HepG2 (cell line): Measurements from ENCODE around the gene SNX2. TPM values are rescaled to one million over a fixed set of nuclear protein-coding genes. Genes with fewer than 3 reads are reported as not detected.

ENCODE experiments used
- ATM ChIP-seq: fragments of 450-650 bp; IDR thresholded peaks from 2 replicates; pipeline ENCODE4 v1.7.1; 2017; ENCODE audit warnings: mild to moderate bottlenecking, borderline replicate concordance
- ETV5 ChIP-seq: IDR thresholded peaks from 2 replicates; pipeline ENCODE4 v1.6.1; 2018; ENCODE audit warnings: missing biosample characterization, missing genetic modification reagents, inconsistent platforms, borderline replicate concordance
- FOXO1 ChIP-seq: sonication (generic); formaldehyde crosslinking; IDR thresholded peaks from 2 replicates; pipeline ENCODE4 v1.4.0; 2020; ENCODE audit warnings: missing genetic modification reagents
- HNF4G ChIP-seq, 2 experiments: sonication (generic) in 1 of 2; formaldehyde crosslinking in 1 of 2; IDR thresholded peaks; 2 replicates each; pipeline versions ENCODE4 v1.4.0 to v1.6.1; 2011 to 2020; ENCODE audit warnings: borderline replicate concordance in 2 of 2, low read depth in 2 of 2, mild to moderate bottlenecking in 2 of 2, low read length in 1 of 2, missing genetic modification reagents in 1 of 2, moderate library complexity in 1 of 2
- MAF1 ChIP-seq: sonication (generic); formaldehyde crosslinking; IDR thresholded peaks from 2 replicates; pipeline ENCODE4 v1.5.0; 2020; ENCODE audit warnings: missing genetic modification reagents, borderline replicate concordance
- MAFG ChIP-seq: sonication (generic); formaldehyde crosslinking; IDR thresholded peaks from 2 replicates; pipeline ENCODE4 v1.5.1; 2020; ENCODE audit warnings: mild to moderate bottlenecking, missing genetic modification reagents
- TMF1 ChIP-seq: sonication (generic); formaldehyde crosslinking; IDR thresholded peaks from 2 replicates; pipeline ENCODE4 v1.8.1; 2022; ENCODE audit warnings: low read depth, missing genetic modification reagents
- ZNF101 ChIP-seq: sonication (generic); formaldehyde crosslinking; IDR thresholded peaks from 2 replicates; pipeline ENCODE4 v1.4.0; 2020; ENCODE audit warnings: mild to moderate bottlenecking, low read depth, missing genetic modification reagents, borderline replicate concordance
- ZNF274 ChIP-seq: sonication (generic); formaldehyde crosslinking; IDR thresholded peaks from 2 replicates; pipeline ENCODE4 v1.5.1; 2020; ENCODE audit warnings: mild to moderate bottlenecking, missing genetic modification reagents
- ZNF543 ChIP-seq: sonication (generic); formaldehyde crosslinking; IDR thresholded peaks from 2 replicates; pipeline ENCODE4 v1.4.0; 2020; ENCODE audit warnings: mild to moderate bottlenecking, missing genetic modification reagents
- ZNF547 ChIP-seq: sonication (generic); formaldehyde crosslinking; IDR thresholded peaks from 2 replicates; pipeline ENCODE4 v1.5.1; 2020; ENCODE audit warnings: mild to moderate bottlenecking, missing genetic modification reagents
- ZNF614 ChIP-seq: IDR thresholded peaks from 2 replicates; pipeline ENCODE4 v1.6.1; 2018; ENCODE audit warnings: missing biosample characterization, missing genetic modification reagents, inconsistent platforms, borderline replicate concordance
- ZNF75D ChIP-seq: sonication (generic); formaldehyde crosslinking; IDR thresholded peaks from 2 replicates; pipeline ENCODE4 v1.8.1; 2023; ENCODE audit warnings: missing genetic modification reagents, mild to moderate bottlenecking, borderline replicate concordance
- ZNF839 ChIP-seq: sonication (generic); formaldehyde crosslinking; IDR thresholded peaks from 2 replicates; pipeline ENCODE4 v1.4.0; 2020; ENCODE audit warnings: missing genetic modification reagents, mild to moderate bottlenecking, borderline replicate concordance
- ZSCAN9 ChIP-seq: IDR thresholded peaks from 2 replicates; pipeline ENCODE4 v1.6.1; 2016; ENCODE audit warnings: borderline replicate concordance
- polyA plus RNA-seq, 8 experiments: library from polyadenylated mRNA; depleted of rRNA in 3 of 8; stranded (reverse) in 7 of 8; unstranded in 1 of 8; fragments of >200 nt; fragmentation: Illumina TruSeq in 4 of 8; extraction: Trizol in 4 of 8; gene quantifications; 2 replicates each; pipeline versions ENCODE4 v1.2.1 to v1.2.3, GENCODE V29; 2011 to 2016; ENCODE audit warnings: low read depth in 4 of 8, missing spikeins in 1 of 8, mixed read lengths in 1 of 8; ENCODE audit not compliant: insufficient read depth in 1 of 8
- total RNA-seq, 5 experiments: library from RNA; depleted of rRNA; stranded (reverse); fragments of >200 nt; fragmentation: Illumina TruSeq; extraction: Trizol; gene quantifications; 2 replicates each; pipeline ENCODE4 v1.2.3, GENCODE V29; 2016; ENCODE audit warnings: low read depth in 1 of 5
- TF ChIP-seq, protein P1 (sequence below): sonication (generic); formaldehyde crosslinking; IDR thresholded peaks from 2 replicates; pipeline ENCODE4 v1.5.0; 2020; ENCODE audit warnings: mild to moderate bottlenecking, missing genetic modification reagents, borderline replicate concordance
- TF ChIP-seq, protein P2 (sequence below): sonication (generic); formaldehyde crosslinking; conservative IDR thresholded peaks from 2 replicates; pipeline ENCODE4 v1.8.0; 2022; ENCODE audit warnings: mild to moderate bottlenecking, moderate library complexity, missing genetic modification reagents
- TF ChIP-seq, protein P3 (sequence below): sonication (generic); formaldehyde crosslinking; IDR thresholded peaks from 2 replicates; pipeline ENCODE4 v1.9.0; 2021; ENCODE audit warnings: missing genetic modification reagents, borderline replicate concordance

SNX2 gene
- total and polyA plus RNA-seq, 2 of the 13 experiments (the other 11 are each of a cell fraction or from before 2014, with no cell fraction given), result 26.4 to 78.8 TPM

DNA sequence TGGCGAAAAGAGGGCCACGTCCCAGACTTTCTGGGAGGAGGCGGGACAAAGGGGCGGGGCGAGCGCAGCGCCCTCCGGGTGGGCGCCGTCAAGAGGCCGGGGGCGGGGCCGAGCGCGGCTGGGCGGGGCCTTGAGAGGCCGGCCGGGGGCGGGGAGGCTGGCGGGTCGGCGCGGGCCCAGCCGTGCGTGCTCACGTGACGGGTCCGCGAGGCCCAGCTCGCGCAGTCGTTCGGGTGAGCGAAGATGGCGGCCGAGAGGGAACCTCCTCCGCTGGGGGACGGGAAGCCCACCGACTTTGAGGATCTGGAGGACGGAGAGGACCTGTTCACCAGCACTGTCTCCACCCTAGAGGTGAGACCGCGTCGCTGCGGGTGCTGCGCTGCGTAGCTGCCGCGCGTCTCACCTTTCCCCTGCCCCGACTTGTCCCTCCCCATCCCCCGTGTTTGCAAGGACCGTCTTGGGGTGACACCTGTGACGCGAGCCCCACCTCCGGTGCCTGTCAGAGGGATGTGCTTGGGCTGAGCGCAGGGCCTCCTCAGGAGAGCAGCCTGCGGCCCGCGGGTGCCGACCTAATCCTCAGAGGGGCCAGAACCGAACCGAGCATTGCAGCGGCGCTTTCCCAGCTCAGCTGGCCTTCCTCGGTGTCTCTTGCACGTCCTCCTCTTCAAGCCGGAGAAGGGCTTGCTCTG is at the start of gene SNX2 (continued):
- TF ChIP-seq FOXO1 (CRISPR knock-in tag) (no peak; the same call in 1 of the 2 replicates), MAF1 (no peak), ZNF547 (CRISPR knock-in tag) (0 out of 2 replicates have a peak, but pooled peaks have one; percentile 59), ZNF543 (0 out of 2 replicates have a peak, but pooled peaks have one; percentile 40), ZNF75D (CRISPR knock-in tag) (no peak), TMF1 (CRISPR knock-in tag) (0 out of 2 replicates have a peak, but pooled peaks have one; percentile 63), ZNF101 (CRISPR knock-in tag) (no peak), ZNF839 (CRISPR knock-in tag) (peak; percentile 91; the same call in 1 of the 2 replicates), HNF4G (IDR thresholded peaks at IDR 0.05; ENCODE audit: borderline replicate concordance, low read depth, low read length) (no peak), HNF4G (CRISPR knock-in tag; IDR thresholded peaks at IDR 0.05; ENCODE audit: borderline replicate concordance, low read depth) (no peak), MAFG (CRISPR knock-in tag) (no peak), ATM (no peak), ZNF274 (peak; percentile 64), ETV5 (CRISPR knock-in tag) (no peak; the same call in 1 of the 2 replicates), ZNF614 (CRISPR knock-in tag) (no peak), ZSCAN9 (CRISPR knock-in tag) (no peak)
- TF ChIP-seq, protein P1, sequence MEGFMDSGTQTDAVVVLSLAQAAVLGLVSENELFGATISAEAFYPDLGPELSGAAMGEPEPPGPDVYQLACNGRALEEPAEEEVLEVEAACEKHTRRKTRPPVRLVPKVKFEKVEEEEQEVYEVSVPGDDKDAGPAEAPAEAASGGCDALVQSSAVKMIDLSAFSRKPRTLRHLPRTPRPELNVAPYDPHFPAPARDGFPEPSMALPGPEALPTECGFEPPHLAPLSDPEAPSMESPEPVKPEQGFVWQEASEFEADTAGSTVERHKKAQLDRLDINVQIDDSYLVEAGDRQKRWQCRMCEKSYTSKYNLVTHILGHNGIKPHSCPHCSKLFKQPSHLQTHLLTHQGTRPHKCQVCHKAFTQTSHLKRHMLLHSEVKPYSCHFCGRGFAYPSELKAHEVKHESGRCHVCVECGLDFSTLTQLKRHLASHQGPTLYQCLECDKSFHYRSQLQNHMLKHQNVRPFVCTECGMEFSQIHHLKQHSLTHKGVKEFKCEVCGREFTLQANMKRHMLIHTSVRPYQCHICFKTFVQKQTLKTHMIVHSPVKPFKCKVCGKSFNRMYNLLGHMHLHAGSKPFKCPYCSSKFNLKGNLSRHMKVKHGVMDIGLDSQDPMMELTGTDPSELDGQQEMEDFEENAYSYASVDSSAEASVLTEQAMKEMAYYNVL (CRISPR knock-in tag), result no peak
- TF ChIP-seq, protein P2, sequence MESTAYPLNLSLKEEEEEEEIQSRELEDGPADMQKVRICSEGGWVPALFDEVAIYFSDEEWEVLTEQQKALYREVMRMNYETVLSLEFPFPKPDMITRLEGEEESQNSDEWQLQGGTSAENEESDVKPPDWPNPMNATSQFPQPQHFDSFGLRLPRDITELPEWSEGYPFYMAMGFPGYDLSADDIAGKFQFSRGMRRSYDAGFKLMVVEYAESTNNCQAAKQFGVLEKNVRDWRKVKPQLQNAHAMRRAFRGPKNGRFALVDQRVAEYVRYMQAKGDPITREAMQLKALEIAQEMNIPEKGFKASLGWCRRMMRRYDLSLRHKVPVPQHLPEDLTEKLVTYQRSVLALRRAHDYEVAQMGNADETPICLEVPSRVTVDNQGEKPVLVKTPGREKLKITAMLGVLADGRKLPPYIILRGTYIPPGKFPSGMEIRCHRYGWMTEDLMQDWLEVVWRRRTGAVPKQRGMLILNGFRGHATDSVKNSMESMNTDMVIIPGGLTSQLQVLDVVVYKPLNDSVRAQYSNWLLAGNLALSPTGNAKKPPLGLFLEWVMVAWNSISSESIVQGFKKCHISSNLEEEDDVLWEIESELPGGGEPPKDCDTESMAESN (CRISPR knock-in tag), result peak; percentile 63; the same call in 1 of the 2 replicates
- TF ChIP-seq, protein P3, sequence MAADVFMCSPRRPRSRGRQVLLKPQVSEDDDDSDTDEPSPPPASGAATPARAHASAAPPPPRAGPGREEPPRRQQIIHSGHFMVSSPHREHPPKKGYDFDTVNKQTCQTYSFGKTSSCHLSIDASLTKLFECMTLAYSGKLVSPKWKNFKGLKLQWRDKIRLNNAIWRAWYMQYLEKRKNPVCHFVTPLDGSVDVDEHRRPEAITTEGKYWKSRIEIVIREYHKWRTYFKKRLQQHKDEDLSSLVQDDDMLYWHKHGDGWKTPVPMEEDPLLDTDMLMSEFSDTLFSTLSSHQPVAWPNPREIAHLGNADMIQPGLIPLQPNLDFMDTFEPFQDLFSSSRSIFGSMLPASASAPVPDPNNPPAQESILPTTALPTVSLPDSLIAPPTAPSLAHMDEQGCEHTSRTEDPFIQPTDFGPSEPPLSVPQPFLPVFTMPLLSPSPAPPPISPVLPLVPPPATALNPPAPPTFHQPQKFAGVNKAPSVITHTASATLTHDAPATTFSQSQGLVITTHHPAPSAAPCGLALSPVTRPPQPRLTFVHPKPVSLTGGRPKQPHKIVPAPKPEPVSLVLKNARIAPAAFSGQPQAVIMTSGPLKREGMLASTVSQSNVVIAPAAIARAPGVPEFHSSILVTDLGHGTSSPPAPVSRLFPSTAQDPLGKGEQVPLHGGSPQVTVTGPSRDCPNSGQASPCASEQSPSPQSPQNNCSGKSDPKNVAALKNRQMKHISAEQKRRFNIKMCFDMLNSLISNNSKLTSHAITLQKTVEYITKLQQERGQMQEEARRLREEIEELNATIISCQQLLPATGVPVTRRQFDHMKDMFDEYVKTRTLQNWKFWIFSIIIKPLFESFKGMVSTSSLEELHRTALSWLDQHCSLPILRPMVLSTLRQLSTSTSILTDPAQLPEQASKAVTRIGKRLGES (CRISPR knock-in tag), result no peak
